ENCODE measurements around the gene KCNG2. TPM values are rescaled to one million over a fixed set of nuclear protein-coding genes. Genes with fewer than 3 reads are reported as not detected.

KCNG2 gene
- total and polyA plus RNA-seq, 4 donors: 1.3 to 2.2 (median 1.4) TPM

DNA sequence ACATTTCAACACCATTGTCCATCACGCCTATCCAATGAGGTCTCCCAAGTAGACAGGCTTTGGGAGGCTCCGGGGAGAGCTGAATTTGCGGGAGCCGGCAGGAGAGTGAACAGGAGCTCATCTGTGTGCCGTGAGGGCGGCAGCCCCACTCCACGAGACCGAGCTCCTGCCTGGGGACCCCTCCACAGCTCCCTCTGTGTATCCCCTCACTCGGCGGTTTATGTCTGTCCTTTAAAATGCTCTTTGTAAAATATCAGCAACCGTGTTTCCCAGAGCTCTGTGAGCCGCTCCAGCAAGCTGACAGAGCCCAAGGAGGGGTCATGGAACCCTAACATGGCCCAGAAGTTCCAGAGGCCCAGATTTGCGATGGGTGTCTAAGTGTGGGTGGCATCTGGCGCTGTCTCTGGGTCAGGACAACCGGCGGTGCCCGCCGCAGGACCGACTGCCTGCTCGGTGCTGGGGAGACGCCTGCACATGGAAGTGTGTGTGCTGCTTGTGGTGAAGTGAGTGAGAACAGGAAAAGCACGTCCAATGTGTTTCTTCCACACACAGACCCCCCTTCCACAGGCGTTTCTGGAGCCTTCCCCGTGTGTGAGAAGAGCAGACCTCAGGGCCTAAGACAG, 118.9 kb downstream of the KCNG2 start:
- Histone ChIP-seq H3K9me3 (ENCODE audit: control insufficient read depth, insufficient read depth, low read length) (no peaks in the 10 kb centered on the region), H3K4me3 (ENCODE audit: low read depth, low read length) (no peak overlapping the region), H3K4me1 (ENCODE audit: control insufficient read depth, insufficient read depth, low read length) (peaks cover 17% of the 10 kb centered on the region), H3K36me3 (ENCODE audit: control insufficient read depth, insufficient read depth, low read length) (peaks cover 77% of the 10 kb centered on the region), H3K27me3 (ENCODE audit: control insufficient read depth, insufficient read depth, low read length) (no peaks in the 10 kb centered on the region), H3K27ac (ENCODE audit: low read depth, low read length) (no peak overlapping the region)
- no peak for DNase-seq (ENCODE audit: low read depth in 4 of 6, low spot score in 6 of 6)
- WGBS (ENCODE audit: insufficient coverage): 98% methylated on average over 16 of the region's 24 CpGs

- Histone ChIP-seq H3K27ac (ENCODE audit: low read depth, low read length) (no peak overlapping the region), H3K36me3 (ENCODE audit: control insufficient read depth, insufficient read depth, low read length) (peaks cover 78% of the 10 kb centered on the region), H3K4me1 (ENCODE audit: control insufficient read depth, insufficient read depth, low read length) (peaks cover 10% of the 10 kb centered on the region), H3K27me3 (ENCODE audit: control insufficient read depth, insufficient read depth, low read length) (no peaks in the 10 kb centered on the region), H3K9me3 (ENCODE audit: control insufficient read depth, insufficient read depth, low read length) (no peaks in the 10 kb centered on the region), H3K4me3 (ENCODE audit: low read depth, low read length) (no peak overlapping the region)
- WGBS (ENCODE audit: insufficient coverage): 94% methylated on average over 28 of the region's 28 CpGs
- no peak for DNase-seq (ENCODE audit: low read depth in 4 of 6, low spot score in 6 of 6)
These were observed 119.6 kb downstream of the KCNG2 start for GRCh38 chr18:79917169-79917852.

DNA sequence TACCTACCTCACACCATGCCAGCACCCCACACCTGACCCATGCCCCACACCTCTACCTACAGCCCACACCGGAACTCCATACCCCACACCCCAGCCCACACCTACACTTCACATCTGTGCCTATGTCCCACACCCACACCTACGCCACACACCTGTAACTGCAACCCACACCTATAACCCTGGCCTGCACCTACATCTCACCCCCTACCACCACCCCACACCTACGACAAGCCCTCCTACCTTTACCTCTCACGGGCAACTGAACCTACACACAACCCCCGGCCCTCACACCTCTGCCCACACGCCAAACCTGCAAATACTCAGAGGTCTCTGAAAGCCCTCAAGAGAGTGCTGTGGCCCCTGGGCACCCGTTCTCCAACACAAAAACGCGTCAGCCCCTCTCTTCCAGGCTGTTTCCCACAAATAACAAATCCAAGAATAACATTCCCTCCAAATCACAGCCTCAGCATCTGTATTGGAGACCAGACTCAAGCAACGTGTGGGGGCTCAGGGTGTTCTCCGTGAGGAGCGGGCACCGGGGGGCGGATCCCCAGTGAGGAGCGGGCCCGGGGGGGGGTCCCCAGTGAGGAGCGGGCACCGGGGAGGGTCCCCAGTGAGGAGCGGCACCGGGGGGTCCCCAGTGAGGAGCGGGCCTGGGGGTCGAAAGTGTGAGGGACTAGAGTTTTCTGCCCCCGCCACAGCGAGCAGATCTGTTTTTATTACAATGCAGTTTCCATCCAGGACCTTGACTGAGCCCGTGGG, 120.3 kb downstream of the KCNG2 start:
- WGBS (ENCODE audit: insufficient coverage): 96% methylated on average over 24 of the region's 25 CpGs
- H3K27me3 ChIP-seq (ENCODE audit: control insufficient read depth, insufficient read depth, low read length): no peaks in the 10 kb centered on the region
- no peaks in the 10 kb centered on the region for H3K9me3 ChIP-seq (ENCODE audit: control insufficient read depth, insufficient read depth, low read length)
- peaks cover 78% of the 10 kb centered on the region for H3K36me3 ChIP-seq (ENCODE audit: control insufficient read depth, insufficient read depth, low read length)
- H3K27ac ChIP-seq (ENCODE audit: low read depth, low read length): no peak overlapping the region
- no peak for DNase-seq (ENCODE audit: low read depth in 4 of 6, low spot score in 6 of 6)
- no peak overlapping the region for H3K4me3 ChIP-seq (ENCODE audit: low read depth, low read length)
- H3K4me1 ChIP-seq (ENCODE audit: control insufficient read depth, insufficient read depth, low read length): peaks cover 5% of the 10 kb centered on the region

- Histone ChIP-seq H3K27ac (ENCODE audit: low read depth, low read length) (no peak overlapping the region), H3K4me3 (ENCODE audit: low read depth, low read length) (no peak overlapping the region), H3K27me3 (ENCODE audit: control insufficient read depth, insufficient read depth, low read length) (no peaks in the 10 kb centered on the region), H3K9me3 (ENCODE audit: control insufficient read depth, insufficient read depth, low read length) (no peaks in the 10 kb centered on the region), H3K4me1 (ENCODE audit: control insufficient read depth, insufficient read depth, low read length) (peaks cover under 1% of the 10 kb centered on the region), H3K36me3 (ENCODE audit: control insufficient read depth, insufficient read depth, low read length) (peaks cover 76% of the 10 kb centered on the region)
- WGBS (ENCODE audit: insufficient coverage): 98% methylated on average over 20 of the region's 20 CpGs
- no peak for DNase-seq (ENCODE audit: low read depth in 4 of 6, low spot score in 6 of 6)
These were observed 120.9 kb downstream of the KCNG2 start for GRCh38 chr18:79918615-79919011.

DNA sequence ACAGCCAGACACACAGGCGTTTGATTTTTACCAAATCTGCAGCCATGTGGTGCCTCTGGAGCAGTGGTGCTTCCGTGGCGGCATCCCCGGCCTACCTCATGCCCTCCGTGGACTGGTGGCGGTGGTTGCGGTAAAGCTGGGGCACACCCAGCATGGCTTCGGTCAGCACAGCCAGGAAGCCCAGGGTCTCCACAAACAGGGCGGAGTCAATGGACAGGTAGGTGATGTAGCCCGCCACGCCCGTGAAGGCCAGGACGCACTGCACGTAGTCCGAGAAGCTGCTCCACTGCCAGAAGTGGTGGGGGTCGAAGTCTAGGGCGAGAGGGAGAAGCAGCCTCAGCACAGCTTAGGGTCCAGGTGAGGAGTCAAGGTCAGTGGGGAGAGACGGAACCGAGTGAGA, 121.4 kb downstream of the KCNG2 start:
- WGBS (ENCODE audit: insufficient coverage): 97% methylated on average over 19 of the region's 19 CpGs

DNA sequence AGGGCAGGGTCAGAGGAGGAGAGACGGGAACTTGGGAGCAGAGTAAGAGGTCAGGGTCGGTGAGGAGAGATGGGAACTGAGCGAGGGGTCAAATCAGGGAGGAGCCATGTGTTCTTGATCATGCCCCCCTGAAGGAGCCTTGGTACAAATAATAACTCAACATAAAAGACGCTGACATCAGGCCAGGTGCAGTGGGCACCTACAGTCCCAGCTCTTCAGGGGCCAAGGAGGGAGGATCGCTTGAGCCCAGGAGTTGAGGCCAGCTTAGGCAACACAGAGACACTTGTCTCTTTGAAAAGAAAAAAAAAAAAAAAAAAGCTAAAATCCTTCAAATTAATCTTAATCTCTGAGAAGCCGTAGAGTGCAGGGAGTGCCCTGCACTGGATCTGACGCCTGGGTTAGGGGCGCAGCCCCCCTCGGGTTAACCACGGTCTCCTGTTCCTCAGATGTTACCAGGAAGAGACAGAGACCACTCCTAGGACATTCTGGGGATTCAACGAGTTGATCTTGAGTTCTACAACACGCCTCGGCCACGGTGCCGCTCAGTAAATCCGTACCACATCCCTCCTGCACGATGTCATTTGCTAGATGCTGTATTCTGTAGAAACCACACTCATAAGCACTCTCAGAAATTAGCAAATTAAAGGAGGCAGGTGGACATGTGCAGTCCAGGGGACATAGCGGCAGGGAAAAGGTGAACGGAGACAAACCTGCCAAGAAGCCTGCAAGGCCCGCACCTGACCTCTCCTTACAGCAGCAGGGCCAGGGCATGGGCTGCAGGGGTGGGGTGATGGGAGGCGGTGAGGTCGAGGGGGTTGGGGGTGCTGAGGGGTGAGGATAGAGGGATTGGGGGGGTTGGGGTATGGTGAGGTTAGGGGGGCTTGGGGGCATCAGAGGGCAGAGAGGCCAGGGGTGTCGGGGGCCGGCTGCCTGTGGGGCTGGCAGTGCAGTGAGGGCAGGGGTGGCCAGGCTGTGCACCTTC, 124.5 kb downstream of the KCNG2 start:
- WGBS (ENCODE audit: insufficient coverage): 96% methylated on average over 21 of the region's 24 CpGs
- Histone ChIP-seq H3K27me3 (ENCODE audit: control insufficient read depth, insufficient read depth, low read length) (no peaks in the 10 kb centered on the region), H3K4me1 (ENCODE audit: control insufficient read depth, insufficient read depth, low read length) (peaks cover 23% of the 10 kb centered on the region), H3K4me3 (ENCODE audit: low read depth, low read length) (no peak overlapping the region), H3K27ac (ENCODE audit: low read depth, low read length) (no peak overlapping the region), H3K9me3 (ENCODE audit: control insufficient read depth, insufficient read depth, low read length) (no peaks in the 10 kb centered on the region), H3K36me3 (ENCODE audit: control insufficient read depth, insufficient read depth, low read length) (peaks cover 59% of the 10 kb centered on the region)
- DNase-seq (ENCODE audit: low read depth in 4 of 6, low spot score in 6 of 6): no peak

More for the DNA sequence above, 121.4 kb downstream of the KCNG2 start:
- Histone ChIP-seq H3K9me3 (ENCODE audit: control insufficient read depth, insufficient read depth, low read length) (no peaks in the 10 kb centered on the region), H3K27ac (ENCODE audit: low read depth, low read length) (no peak overlapping the region), H3K36me3 (ENCODE audit: control insufficient read depth, insufficient read depth, low read length) (peaks cover 77% of the 10 kb centered on the region), H3K4me1 (ENCODE audit: control insufficient read depth, insufficient read depth, low read length) (peaks cover 3% of the 10 kb centered on the region), H3K4me3 (ENCODE audit: low read depth, low read length) (no peak overlapping the region), H3K27me3 (ENCODE audit: control insufficient read depth, insufficient read depth, low read length) (no peaks in the 10 kb centered on the region)
- DNase-seq (ENCODE audit: low read depth in 4 of 6, low spot score in 6 of 6): no peak

- peaks cover 29% of the 10 kb centered on the region for H3K4me1 ChIP-seq (ENCODE audit: control insufficient read depth, insufficient read depth, low read length)
- 100% methylated on average over 11 of the region's 17 CpGs for WGBS (ENCODE audit: insufficient coverage)
- H3K4me3 ChIP-seq (ENCODE audit: low read depth, low read length): no peak overlapping the region
- H3K9me3 ChIP-seq (ENCODE audit: control insufficient read depth, insufficient read depth, low read length): no peaks in the 10 kb centered on the region
- no peaks in the 10 kb centered on the region for H3K27me3 ChIP-seq (ENCODE audit: control insufficient read depth, insufficient read depth, low read length)
- H3K36me3 ChIP-seq (ENCODE audit: control insufficient read depth, insufficient read depth, low read length): peaks cover 59% of the 10 kb centered on the region
- no peak for DNase-seq (ENCODE audit: low read depth in 4 of 6, low spot score in 6 of 6)
- H3K27ac ChIP-seq (ENCODE audit: low read depth, low read length): no peak overlapping the region
These were observed 125.3 kb downstream of the KCNG2 start for GRCh38 chr18:79922971-79923411.

- H3K4me1 ChIP-seq (ENCODE audit: control insufficient read depth, insufficient read depth, low read length): peaks cover 29% of the 10 kb centered on the region
- no peak overlapping the region for H3K27ac ChIP-seq (ENCODE audit: low read depth, low read length)
- H3K27me3 ChIP-seq (ENCODE audit: control insufficient read depth, insufficient read depth, low read length): no peaks in the 10 kb centered on the region
- no peak for DNase-seq (ENCODE audit: low read depth in 4 of 6, low spot score in 6 of 6)
- peaks cover 55% of the 10 kb centered on the region for H3K36me3 ChIP-seq (ENCODE audit: control insufficient read depth, insufficient read depth, low read length)
- WGBS (ENCODE audit: insufficient coverage): 89% methylated on average over 18 of the region's 26 CpGs
- peaks cover under 1% of the 10 kb centered on the region for H3K9me3 ChIP-seq (ENCODE audit: control insufficient read depth, insufficient read depth, low read length)
- H3K4me3 ChIP-seq (ENCODE audit: low read depth, low read length): no peak overlapping the region
These were observed 126.3 kb downstream of the KCNG2 start for GRCh38 chr18:79923896-79924585.

All from spinal cord (tissue), 10 donors.